Measurements from ENCODE around the gene GTPBP4. TPM values are rescaled to one million over a fixed set of nuclear protein-coding genes. Genes with fewer than 3 reads are reported as not detected.

GTPBP4 gene
- total and polyA plus RNA-seq, 2 of the 13 experiments (the other 11 are each of a cell fraction or from before 2014, with no cell fraction given), result 24.1 to 85.5 TPM

- TF ChIP-seq ZBTB7B (CRISPR knock-in tag; IDR thresholded peaks at IDR 0.05) (no peak; the same call in 1 of the 2 replicates), ZBTB44 (CRISPR knock-in tag; IDR thresholded peaks at IDR 0.05) (no peak), NR0B2 (CRISPR knock-in tag; IDR thresholded peaks at IDR 0.05) (peak; percentile 93; the same call in 1 of the 2 replicates), TEAD3 (CRISPR knock-in tag; optimal IDR thresholded peaks at IDR 0.05; ENCODE audit: borderline replicate concordance) (peak; percentile 74), ZBTB39 (CRISPR knock-in tag; IDR thresholded peaks at IDR 0.05) (no peak), ZMAT5 (CRISPR knock-in tag; IDR thresholded peaks at IDR 0.05; ENCODE audit: borderline replicate concordance, low read depth) (no peak), ZFX (CRISPR knock-in tag; IDR thresholded peaks at IDR 0.05; ENCODE audit: low read depth) (peak; percentile 82), ZNF7 (CRISPR knock-in tag; IDR thresholded peaks at IDR 0.05) (no peak), ZNF101 (CRISPR knock-in tag; IDR thresholded peaks at IDR 0.05; ENCODE audit: borderline replicate concordance, low read depth) (no peak), ZSCAN29 (CRISPR knock-in tag; conservative IDR thresholded peaks at IDR 0.05) (no peak), ZNF207 (IDR thresholded peaks at IDR 0.05; ENCODE audit: borderline replicate concordance) (no peak), ZNF496 (CRISPR knock-in tag; IDR thresholded peaks at IDR 0.05; ENCODE audit: insufficient replicate concordance) (no peak), SMAD9 (CRISPR knock-in tag; IDR thresholded peaks at IDR 0.05) (no peak), MED13 (CRISPR knock-in tag; IDR thresholded peaks at IDR 0.05) (peak; percentile 73), ZNF775 (CRISPR knock-in tag; IDR thresholded peaks at IDR 0.05; ENCODE audit: borderline replicate concordance) (no peak), GLI4 (CRISPR knock-in tag; IDR thresholded peaks at IDR 0.05; ENCODE audit: borderline replicate concordance) (0 out of 2 replicates have a peak, but pooled peaks have one; percentile 46), ZNF251 (CRISPR knock-in tag; IDR thresholded peaks at IDR 0.05) (no peak), HNRNPH1 (optimal IDR thresholded peaks at IDR 0.05; ENCODE audit: low read depth, low read length) (no peak), EED (CRISPR knock-in tag; IDR thresholded peaks at IDR 0.05) (peak; percentile 16; the same call in 1 of the 2 replicates), SPEN (CRISPR knock-in tag; IDR thresholded peaks at IDR 0.05; ENCODE audit: low read depth) (peak; percentile 83; the same call in 1 of the 2 replicates), IRF2 (CRISPR knock-in tag; IDR thresholded peaks at IDR 0.05) (peak; percentile 84), KLF15 (CRISPR knock-in tag; IDR thresholded peaks at IDR 0.05; ENCODE audit: borderline replicate concordance) (no peak), ZNF138 (CRISPR knock-in tag; IDR thresholded peaks at IDR 0.05; ENCODE audit: low read depth) (no peak), ZNF552 (CRISPR knock-in tag; IDR thresholded peaks at IDR 0.05; ENCODE audit: borderline replicate concordance) (no peak; the same call in 1 of the 2 replicates), ZIK1 (CRISPR knock-in tag; IDR thresholded peaks at IDR 0.05; ENCODE audit: borderline replicate concordance, low read depth) (peak; percentile 92)
These were observed at the start of gene GTPBP4 (continued) for GRCh38 chr10:987870-988666.

Data from HepG2 (cell line).